GM23248 (cell line): ENCODE measurements around the gene PLD1.

Experiments
- EZH2 ChIP-seq: fragments of 200-600 bp; sonication (generic); IDR thresholded peaks from 2 replicates; pipeline ENCODE4 v1.6.1; 2018; ENCODE audit warnings: antibody characterized with exemption, mild to moderate bottlenecking; ENCODE audit not compliant: insufficient read depth, poor library complexity, severe bottlenecking
- EZH2phosphoT487 ChIP-seq: fragments of 200-600 bp; sonication (generic); IDR thresholded peaks from 2 replicates; pipeline ENCODE4 v1.6.1; 2018; ENCODE audit warnings: antibody characterized with exemption, moderate library complexity, mild to moderate bottlenecking, low read depth; ENCODE audit not compliant: insufficient read depth

DNA sequence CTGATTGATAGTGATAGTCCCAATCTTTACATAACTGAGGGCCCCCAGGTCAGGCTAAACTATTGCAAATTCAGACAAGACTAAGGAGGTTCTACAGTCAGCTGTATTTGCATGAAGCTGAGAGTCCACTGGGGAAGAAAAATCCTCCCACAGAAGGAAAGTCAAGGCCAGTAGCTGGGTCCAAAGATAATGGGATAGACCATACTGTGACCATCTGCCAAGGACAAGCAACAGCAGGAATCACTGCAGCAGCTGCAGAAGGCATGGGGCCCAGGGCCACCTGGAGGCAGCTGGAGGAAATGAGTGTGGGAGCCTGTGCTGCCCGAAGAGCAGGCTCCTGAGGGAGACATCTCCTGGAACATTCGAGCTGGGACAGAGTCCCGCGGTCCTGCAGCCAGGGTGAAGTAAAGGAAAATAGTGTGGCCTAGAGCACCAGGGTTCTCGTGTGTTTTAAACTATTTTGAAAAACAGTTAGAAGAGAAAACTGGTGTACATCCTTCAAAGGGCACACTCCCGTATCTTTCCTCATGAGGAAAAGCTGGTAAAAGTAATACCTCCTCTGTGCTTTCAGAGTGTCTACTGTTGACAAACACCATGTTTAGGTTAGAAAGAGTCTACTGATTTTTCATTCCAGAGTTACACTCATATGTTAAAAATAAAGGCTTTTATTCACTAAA, 19.7 kb upstream of the PLD1 start:
- TF ChIP-seq EZH2 (no peak), EZH2phosphoT487 (no peak)
